Lower leg skin (tissue), 3 donors: ENCODE data around the gene NUDT3.

Source experiments
- CTCF ChIP-seq, 3 donors: fragments of 450-650 bp; IDR thresholded peaks; one replicate each; pipeline ENCODE4 v1.5.1; 2016; ENCODE audit warnings: antibody characterized with exemption in 3 of 3, mild to moderate bottlenecking in 3 of 3, moderate library complexity in 2 of 3
- POLR2A ChIP-seq, 2 donors: fragments of 450-650 bp; IDR thresholded peaks; one replicate each; pipeline ENCODE4 v1.6.1; 2016 to 2017; ENCODE audit warnings: antibody characterized with exemption in 2 of 2, mild to moderate bottlenecking in 1 of 2, moderate library complexity in 1 of 2

DNA sequence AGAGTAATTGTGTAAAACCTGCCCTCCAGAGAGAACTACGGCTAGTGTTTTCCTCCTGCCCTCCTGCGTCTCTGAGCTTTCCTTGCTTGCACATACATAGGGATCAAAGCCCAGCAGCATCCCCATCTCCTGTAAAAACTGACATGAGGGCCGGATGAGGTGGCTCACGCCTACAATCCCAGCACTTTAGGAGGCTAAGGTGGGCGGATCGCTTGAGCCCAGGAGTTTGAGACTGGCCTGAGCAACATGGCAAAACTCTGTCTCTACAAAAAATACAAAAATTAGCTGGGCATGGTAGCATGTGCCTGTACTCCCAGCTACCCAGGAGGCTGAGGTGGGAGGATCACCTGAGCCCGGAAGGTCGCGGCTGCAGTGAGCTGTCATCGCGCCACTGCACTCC, 103.3 kb downstream of the NUDT3 start:
- TF ChIP-seq CTCF (IDR thresholded peaks at IDR 0.05) (no peak), POLR2A (IDR thresholded peaks at IDR 0.05) (no peak)
